ENCODE results near the gene ZBTB7C.

Gene ZBTB7C

GRCh38 chr18:48337053-48337452 lies 72.1 kb downstream of the ZBTB7C start:
- no peak overlapping the region for H3K4me3 ChIP-seq (ENCODE audit: low read depth, low read length)
- no peak for TF ChIP-seq CTCF (IDR thresholded peaks at IDR 0.05; ENCODE audit: control insufficient read depth, extremely low read depth, insufficient read depth)
- DNase-seq (ENCODE audit: low read depth) = no peak

- peak; percentile 33 for TF ChIP-seq CTCF (IDR thresholded peaks at IDR 0.05; ENCODE audit: control insufficient read depth, extremely low read depth, insufficient read depth)
- no peak for DNase-seq (ENCODE audit: low read depth)
- no peak overlapping the region for H3K4me3 ChIP-seq (ENCODE audit: low read depth, low read length)
These were observed 72.9 kb downstream of the ZBTB7C start for GRCh38 chr18:48336332-48336731.

- H3K4me3 ChIP-seq (ENCODE audit: low read depth, low read length) = no peak overlapping the region
- no peak for TF ChIP-seq CTCF (IDR thresholded peaks at IDR 0.05; ENCODE audit: control insufficient read depth, extremely low read depth, insufficient read depth)
- DNase-seq (ENCODE audit: low read depth) = no peak
These were observed 73.4 kb downstream of the ZBTB7C start for GRCh38 chr18:48335829-48336228.

GRCh38 chr18:48334845-48335244 lies 74.3 kb downstream of the ZBTB7C start:
- no peak for TF ChIP-seq CTCF (IDR thresholded peaks at IDR 0.05; ENCODE audit: control insufficient read depth, extremely low read depth, insufficient read depth)

GRCh38 chr18:48333563-48333962 lies 75.6 kb downstream of the ZBTB7C start:
- H3K4me3 ChIP-seq (ENCODE audit: low read depth, low read length) = no peak overlapping the region
- DNase-seq (ENCODE audit: low read depth) = no peak
- no peak for TF ChIP-seq CTCF (IDR thresholded peaks at IDR 0.05; ENCODE audit: control insufficient read depth, extremely low read depth, insufficient read depth)

More at GRCh38 chr18:48334845-48335244, 74.3 kb downstream of the ZBTB7C start:
- H3K4me3 ChIP-seq (ENCODE audit: low read depth, low read length) = no peak overlapping the region
- DNase-seq (ENCODE audit: low read depth) = no peak

GRCh38 chr18:48330016-48330991 lies 78.9 kb downstream of the ZBTB7C start:
- no peak overlapping the region for H3K4me3 ChIP-seq (ENCODE audit: low read depth, low read length)
- DNase-seq (ENCODE audit: low read depth) = no peak
- no peak for TF ChIP-seq CTCF (IDR thresholded peaks at IDR 0.05; ENCODE audit: control insufficient read depth, extremely low read depth, insufficient read depth)

All from LNCaP clone FGC (cell line).